HG03108 (cell line): ENCODE measurements around the gene LTC4S.
"Not testable (repeated sequence)": the region's sequence is repeated elsewhere in the genome, so short reads cannot be mapped to it uniquely, and the experiment has no call there.

Experiments used
- ATAC-seq: cut with Tn5 transposase; IDR thresholded peaks from one replicate; pipeline ENCODE4 v1.9.1; 2021; ENCODE audit warnings: moderate library complexity; ENCODE audit not compliant: unreplicated experiment

Gene LTC4S

GRCh38 chr5:179768326-179769085, 25.3 kb upstream of the LTC4S start:
- no peak for ATAC-seq

DNA sequence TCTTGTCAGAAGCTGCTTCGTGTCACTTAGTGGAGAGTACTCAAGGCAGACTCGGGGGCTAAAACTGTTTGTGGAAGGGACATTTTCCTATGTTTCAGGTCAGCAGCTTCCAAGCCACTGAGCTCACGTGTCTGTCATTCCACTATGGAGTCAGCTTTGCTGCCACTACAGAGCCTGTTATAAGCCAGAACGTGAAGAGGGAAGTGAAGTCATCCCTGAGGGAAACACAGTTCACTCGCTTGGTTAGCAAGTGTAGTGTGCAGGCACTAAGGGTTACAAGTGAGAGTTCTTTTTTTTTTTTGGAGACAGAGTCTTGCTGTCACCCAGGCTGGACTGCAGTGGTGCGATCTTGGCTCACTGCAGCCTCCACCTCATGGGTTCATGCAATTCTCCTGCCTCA, 24.5 kb upstream of the LTC4S start:
- no peak for ATAC-seq

- no peak for ATAC-seq
Measured at GRCh38 chr5:179769796-179770195, 24.0 kb upstream of the LTC4S start.

DNA sequence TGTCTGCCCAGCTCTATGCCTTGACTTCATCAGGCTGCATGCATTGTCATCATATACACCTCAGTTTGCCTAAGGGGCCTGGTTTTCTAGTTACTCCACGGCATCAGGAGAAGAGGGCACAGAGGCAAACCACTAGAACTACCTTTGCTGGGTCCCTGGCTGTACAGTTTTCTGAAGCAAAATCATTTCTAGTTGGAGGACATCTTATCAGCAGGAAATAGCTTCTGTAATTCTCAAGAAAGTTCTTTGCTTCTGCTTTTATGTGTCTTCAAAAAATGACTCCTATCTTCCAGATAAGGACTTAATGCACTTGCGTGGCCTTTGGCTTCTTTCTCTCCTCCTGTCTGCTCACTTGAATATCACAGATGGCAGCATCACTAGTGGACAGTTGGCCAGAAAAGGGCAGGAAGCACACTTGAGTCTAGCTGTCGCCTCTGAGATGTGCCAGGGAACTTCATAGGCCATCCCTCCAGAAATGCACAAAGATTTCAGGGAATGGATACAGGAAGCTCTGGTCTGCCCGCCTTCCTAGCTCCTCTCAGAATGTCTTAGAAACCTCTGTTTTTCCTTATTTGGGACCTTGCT, 22.4 kb upstream of the LTC4S start:
- no peak for ATAC-seq

- ATAC-seq = no peak
Measured at GRCh38 chr5:179772351-179772750, 21.4 kb upstream of the LTC4S start.

GRCh38 chr5:179773686-179774040, 20.1 kb upstream of the LTC4S start:
- no peak for ATAC-seq

- no peak for ATAC-seq
Measured at GRCh38 chr5:179774442-179774841, 19.3 kb upstream of the LTC4S start.

DNA sequence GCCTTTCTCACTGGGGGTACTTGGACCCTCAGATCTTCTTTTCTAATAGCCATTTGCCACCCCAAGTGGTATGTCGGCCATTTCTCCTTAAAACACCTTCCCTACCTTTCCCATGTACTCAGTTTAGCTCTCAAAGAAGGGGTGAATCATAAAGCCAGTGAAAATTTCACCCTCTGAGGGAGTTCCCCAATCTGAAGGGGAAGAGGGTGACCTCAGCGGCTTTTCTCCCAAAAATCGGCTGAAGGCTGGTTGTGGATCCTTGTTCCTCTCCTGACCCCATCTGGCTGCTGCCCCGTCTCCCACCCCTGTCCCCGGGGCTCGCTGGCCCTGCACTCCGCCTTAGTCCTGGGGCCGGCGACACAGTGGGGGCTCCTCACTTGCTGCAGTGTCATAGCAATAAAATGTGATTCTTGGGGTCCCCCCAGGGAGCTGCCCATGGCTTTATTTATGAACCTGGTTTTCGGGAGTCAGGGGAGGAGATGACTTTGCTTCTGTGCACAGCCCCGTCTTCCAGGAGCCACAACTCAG, 17.3 kb upstream of the LTC4S start:
- ATAC-seq = no peak

- no peak for ATAC-seq
Measured at GRCh38 chr5:179777456-179777855, 16.3 kb upstream of the LTC4S start.

DNA sequence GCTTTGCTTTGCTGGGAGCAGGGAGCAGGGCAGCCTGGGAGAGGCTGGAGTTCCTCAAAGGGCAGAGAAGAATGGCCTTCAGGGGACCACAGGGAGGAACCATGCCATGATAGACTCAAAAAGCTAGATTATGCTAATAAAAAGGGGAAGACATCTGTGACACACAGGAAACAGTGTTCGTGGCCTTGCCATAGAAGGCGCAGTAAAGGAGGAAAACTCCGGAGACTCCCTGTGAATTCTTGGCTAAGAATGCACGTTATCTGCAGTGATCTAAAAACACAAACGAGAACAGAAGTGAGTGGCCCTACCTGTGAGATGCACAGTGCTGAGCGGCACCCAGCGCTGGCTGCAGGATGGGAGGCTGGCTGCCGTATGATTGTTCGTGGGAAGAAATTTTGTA, 15.9 kb upstream of the LTC4S start:
- no peak for ATAC-seq

GRCh38 chr5:179778591-179778990, 15.2 kb upstream of the LTC4S start:
- ATAC-seq = no peak

GRCh38 chr5:179779826-179780225, 14.0 kb upstream of the LTC4S start:
- ATAC-seq = no peak

DNA sequence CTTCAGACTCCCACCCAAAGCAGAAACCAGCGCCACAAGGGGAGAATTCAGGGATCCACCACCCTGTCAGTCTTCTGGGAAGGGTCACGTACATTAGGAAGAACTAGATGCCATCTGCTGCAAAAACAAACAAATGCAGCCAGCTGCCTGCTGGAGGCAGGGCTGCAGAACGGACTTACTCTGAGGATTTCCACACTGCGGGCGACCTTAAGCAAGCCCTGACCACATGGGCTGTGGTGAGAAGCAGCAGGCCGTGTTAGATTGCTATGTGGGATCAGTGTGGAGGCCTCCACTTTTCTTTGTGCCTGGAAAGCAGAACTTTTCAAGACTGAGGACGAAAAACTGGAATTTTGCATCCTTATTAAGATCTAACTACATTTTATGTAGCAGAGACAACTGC, 13.4 kb upstream of the LTC4S start:
- ATAC-seq = no peak

DNA sequence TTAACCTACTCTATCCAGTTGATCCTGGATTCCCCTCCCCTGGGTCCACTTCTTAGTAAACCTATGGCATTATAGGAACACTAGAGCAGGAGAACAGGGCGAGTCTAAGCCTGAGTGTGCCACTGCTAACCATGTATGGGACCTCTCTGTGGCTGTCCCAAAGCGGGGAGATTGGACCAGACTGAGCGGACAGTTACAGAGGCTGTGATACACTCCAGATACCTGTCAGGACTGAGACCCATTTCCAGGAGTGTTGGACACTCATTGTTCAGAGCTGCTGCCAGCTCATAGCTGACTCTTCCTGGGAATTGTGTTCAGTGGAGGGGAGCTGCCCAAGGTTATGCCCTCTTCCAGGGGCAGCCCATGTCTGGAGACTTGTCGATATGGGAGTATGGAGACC, 11.9 kb upstream of the LTC4S start:
- no peak for ATAC-seq

DNA sequence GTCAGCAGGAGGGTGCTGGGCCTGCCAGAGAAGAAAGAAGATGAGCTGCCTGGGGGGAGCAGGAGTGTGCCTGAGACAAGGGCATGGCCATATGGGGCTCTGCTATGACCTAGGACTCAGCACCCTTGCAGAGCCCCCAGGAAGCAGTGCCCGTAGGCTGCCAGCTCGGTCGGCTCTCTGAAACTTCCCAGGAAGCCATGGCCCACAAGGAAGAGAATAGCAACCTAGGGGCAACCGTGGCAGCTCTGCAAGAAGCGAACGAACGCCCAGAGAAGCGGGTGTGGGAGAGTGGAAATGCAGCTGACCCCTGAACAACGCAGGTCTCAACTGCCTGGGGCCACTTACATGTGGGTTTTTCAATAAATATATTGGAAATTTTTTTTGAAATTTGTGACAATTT, 10.7 kb upstream of the LTC4S start:
- no peak for ATAC-seq

GRCh38 chr5:179786861-179787260, 6.9 kb upstream of the LTC4S start:
- no peak for ATAC-seq

- no peak for ATAC-seq
Measured at GRCh38 chr5:179788193-179788854, 5.5 kb upstream of the LTC4S start.

DNA sequence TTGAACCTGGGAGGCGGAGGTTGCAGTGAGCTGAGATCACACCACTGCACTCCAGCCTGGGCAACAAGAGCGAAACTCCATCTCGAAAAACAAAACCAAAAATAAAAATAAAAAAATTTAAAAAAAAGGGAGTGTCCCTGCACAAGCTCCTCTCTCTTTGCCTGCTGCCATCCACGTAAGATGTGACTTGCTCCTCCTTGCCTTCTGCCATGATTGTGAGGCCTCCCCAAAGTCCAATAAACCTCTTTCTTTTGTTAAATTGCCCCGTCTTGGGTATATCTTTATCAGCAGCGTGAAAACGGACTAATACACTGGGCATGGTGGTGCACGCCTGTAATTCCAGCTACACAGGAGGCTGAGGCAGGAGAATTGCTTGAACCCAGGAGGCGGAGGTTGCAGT, 4.5 kb upstream of the LTC4S start:
- not testable (repeated sequence) for ATAC-seq

DNA sequence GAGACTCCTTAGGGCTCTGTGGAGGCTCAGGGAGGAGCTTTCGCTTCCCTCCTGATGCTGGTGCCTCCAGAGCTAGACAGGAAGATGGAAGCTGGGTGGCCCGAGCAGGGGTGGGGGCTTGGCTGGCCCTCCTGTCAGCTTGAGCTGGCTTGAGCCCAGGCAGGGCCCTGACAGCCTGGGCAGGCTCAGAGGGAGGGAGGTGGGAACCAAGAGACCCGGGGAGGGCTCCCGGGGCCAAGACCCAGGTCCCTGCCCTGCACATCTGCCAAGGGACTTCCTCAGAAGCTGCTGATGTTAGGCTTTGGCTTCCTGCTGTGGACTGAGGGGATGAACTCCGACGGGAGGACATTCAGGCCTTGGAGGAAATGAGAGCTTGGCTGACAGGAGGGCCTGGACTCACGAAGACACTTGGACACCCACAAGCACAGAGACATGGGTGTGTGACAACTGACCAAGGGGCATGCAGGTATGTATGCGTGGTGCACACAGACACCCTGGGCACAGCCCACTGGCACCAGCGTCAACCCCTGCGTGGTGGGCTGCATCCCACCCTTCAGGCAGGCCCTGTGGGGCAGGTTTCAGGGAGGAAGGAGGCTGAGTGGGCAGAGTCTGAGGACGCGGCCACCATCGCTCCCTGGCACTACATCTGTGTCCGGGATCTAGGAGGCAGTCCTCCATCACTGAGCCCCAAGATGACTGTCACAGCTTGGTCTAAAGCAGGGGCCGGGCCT, 1.7 kb upstream of the LTC4S start:
- no peak for ATAC-seq

GRCh38 chr5:179792612-179793467, 946 bp upstream of the LTC4S start:
- ATAC-seq = no peak

DNA sequence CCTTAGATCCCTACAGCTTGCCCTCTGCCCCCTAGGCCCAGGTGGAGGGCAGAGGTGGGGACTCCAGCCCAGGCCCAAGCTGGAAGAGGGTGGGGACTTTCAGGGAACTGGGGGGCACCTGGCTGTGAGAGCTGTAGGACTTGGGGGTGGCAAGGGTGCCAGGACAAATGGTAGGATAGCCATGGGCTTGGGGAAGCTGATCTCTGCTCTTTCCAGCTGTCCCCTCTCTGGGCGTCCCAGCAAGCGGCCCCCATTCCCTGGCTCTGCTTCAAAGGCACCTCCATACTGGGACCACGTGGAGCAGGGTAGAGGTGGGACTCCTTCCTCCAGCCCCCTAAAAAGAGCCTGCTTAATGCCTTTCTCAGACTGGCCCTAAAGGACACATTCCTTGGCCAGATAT, 385 bp downstream of the LTC4S start:
- no peak for ATAC-seq
